Retinal pigment epithelial cell (primary cell): ENCODE data around the gene KDM3B.
A peak's percentile ranks its signal among the peaks of the same experiment; 100 is the strongest.

ENCODE experiments used
- DNase-seq: peaks from one replicate; pipeline ENCODE4 v3.0.0-alpha.2; 2010; ENCODE audit warnings: low read depth
- H3K4me3 ChIP-seq: 2 replicates; pipeline ENCODE4 v1.5.1; 2011; ENCODE audit warnings: mild to moderate bottlenecking, low read length, control low read depth, moderate library complexity
- CTCF ChIP-seq: conservative IDR thresholded peaks from 2 replicates; pipeline ENCODE4 v1.5.1; 2011; ENCODE audit warnings: low read depth, low read length, control low read depth, inconsistent platforms

Gene KDM3B

GRCh38 chr5:138452720-138453119 lies 100.2 kb downstream of the KDM3B start:
- TF ChIP-seq CTCF = no peak
- no peak overlapping the region for H3K4me3 ChIP-seq
- no peak for DNase-seq

DNA sequence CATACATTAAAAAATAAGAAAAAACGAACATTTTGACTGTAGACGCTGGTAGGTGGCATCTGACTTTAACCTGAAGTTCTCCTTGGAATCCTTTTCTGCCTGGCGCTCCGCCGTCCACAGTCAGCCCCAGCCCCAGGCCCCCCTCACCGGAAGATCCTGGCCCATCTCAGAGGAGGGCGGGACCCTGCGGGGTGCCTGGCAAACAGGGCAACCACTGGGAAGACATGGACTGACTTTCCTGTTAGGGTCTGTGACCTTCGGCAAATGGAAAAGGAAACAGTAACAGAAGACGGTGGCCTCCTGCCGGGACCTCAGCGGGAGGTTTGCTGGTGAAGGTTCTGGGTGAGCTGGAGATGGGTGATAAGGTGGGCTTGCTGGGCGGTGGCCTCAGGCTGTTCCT lies 101.1 kb downstream of the KDM3B start:
- no peak for TF ChIP-seq CTCF
- no peak for DNase-seq
- H3K4me3 ChIP-seq = no peak overlapping the region

- TF ChIP-seq CTCF = no peak
- no peak for DNase-seq
- H3K4me3 ChIP-seq = no peak overlapping the region
Measured at GRCh38 chr5:138454121-138454520, 101.6 kb downstream of the KDM3B start.

DNA sequence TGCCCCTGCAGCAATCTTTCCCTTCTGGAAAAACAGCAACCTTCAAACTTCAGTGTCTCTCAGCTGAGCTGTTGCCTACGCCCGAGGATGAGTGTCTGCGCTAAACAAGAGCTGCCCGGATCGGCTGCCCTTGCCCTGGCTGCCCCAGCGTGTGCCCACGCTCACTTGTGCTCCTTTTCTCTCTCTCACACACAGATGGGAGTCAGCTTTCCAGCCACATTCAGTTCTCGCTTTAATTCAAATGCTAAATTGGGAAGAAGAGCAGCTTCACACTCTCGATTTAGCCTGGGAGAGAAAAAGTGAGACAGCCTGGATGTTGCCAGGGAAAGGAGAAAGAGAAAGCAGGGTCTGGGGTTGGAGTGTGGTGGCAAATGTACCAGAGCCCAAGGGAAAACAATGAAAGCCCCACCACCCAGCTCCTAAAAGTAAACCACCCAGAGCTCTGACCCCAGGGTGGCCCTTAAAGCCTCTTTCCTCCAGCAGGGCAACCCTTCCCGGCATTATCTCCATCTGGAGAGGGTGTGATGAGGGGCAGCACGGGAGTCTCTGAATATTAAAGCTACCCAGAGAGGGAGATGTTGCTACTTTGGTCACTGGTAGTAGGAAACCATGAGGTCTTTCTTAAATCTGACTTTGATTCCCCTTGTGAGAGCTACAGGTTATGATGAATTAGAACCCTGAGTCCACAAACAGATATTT lies 102.9 kb downstream of the KDM3B start:
- H3K4me3 ChIP-seq = no peak overlapping the region
- no peak for DNase-seq
- TF ChIP-seq CTCF = no peak

DNA sequence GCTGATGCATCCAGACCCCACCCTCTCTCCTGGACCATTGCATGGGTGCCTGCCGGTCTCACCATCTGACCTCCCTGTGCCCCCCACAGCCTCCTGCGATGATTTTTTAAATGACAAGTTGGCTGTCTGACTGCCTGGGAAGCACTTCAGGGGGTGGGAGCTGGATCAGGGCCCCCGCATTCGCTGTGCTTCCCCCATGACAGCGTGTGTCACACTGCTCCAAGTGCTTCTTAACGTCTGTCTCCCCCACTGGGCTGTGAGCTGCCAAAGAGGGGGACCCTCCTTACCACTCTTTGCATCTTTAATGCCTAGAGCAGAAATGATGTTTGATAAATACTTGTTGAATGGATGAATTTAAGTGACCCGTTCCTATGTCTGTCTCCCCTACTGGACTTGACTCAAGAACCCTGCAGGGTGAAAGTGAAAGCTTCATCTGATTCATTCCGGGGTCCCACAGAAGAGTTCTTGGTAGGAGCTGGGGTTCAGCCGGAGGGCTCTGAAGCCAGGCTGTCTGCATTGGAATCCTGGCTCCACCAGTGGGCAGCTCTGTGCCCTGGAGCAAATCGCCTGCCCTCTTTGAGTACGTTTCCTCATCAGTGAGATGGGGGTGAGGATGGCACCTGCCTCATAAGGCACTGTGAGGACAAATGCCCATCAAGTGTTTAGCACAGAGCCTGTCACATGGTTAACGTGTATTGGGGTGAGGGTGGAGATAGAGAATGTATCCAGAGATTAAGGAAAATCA lies 105.2 kb downstream of the KDM3B start:
- H3K4me3 ChIP-seq = no peak overlapping the region
- TF ChIP-seq CTCF = peak; percentile 28
- no peak for DNase-seq

DNA sequence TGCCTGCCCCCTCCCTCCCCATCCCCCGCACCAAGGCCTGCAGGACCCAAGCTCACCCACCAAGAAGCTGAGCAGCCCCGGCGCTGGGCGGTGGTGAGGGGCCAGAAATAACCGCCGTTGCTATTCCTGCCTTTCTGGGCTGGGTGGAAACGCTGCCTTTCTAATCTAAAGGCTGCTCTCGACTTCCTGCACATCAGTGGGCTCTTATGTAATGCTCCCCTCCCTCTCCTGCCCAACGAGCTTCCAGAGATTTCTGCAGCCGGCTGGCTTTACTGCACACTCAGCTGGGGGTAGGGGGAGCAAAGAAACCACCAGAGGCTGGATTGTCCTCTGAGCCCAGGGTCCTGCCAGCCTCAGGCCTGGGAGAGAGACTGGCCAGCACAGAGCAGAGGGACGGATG lies 105.9 kb downstream of the KDM3B start:
- DNase-seq = no peak
- no peak for TF ChIP-seq CTCF
- no peak overlapping the region for H3K4me3 ChIP-seq

DNA sequence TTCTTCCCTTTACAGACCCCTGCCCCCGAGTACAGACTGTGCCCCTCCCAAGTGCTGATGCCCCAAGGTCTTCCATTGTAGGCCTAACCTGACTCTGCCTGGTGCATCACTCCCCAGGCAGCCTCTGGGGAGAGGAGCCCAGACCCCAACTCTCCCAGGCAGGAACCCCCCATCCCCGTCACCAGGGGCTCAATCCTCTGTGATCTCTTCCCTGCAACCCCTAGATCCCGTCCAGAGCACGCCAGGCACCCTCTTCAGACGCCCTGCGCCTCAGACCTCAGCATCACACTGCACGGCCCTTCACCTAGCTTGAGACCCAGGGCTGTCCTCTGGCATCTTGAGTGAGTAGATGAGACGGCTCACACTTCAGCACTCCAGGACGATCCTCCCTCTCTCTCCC lies 106.4 kb downstream of the KDM3B start:
- H3K4me3 ChIP-seq = no peak overlapping the region

More for the DNA sequence above, 106.4 kb downstream of the KDM3B start:
- DNase-seq = no peak
- no peak for TF ChIP-seq CTCF
